ENCODE data around the gene DGAT2L6.
"Not testable (repeated sequence)": the region's sequence is repeated elsewhere in the genome, so short reads cannot be mapped to it uniquely, and the experiment has no call there.

The DGAT2L6 gene

DNA sequence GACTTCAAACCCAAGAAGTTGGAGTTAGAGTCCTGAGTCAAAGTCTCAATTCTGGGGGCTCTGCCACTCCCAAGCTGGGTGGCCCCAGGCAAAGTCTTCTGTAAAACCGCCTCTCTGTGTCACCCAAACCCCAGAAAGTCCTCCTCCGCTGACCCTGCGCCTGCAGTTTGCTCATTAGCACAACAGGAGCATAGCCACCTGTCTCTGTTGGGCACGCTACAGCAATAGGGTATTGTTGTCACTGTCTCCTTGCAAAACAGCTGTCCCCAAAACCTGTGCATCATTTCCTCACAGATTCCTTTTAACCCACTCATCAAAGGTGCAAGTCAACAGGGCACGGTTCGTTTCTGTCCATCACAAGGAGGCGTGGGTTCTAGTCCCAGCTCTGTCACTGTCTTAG is 8.0 kb upstream of the DGAT2L6 start:
- ATAC-seq (ENCODE audit: low read depth): no peak
- no peak for DNase-seq (ENCODE audit: low spot score in 2 of 2)
- H3K27me3 Mint-ChIP-seq: no peaks in the 10 kb centered on the region
- H3K4me1 Mint-ChIP-seq: peaks cover 2% of the 10 kb centered on the region
- no peak overlapping the region for H3K27ac Mint-ChIP-seq
- H3K9me3 Mint-ChIP-seq: no peaks in the 10 kb centered on the region
- no peak overlapping the region for H3K4me3 Mint-ChIP-seq
- peaks cover 5% of the 10 kb centered on the region for H3K36me3 Mint-ChIP-seq

DNA sequence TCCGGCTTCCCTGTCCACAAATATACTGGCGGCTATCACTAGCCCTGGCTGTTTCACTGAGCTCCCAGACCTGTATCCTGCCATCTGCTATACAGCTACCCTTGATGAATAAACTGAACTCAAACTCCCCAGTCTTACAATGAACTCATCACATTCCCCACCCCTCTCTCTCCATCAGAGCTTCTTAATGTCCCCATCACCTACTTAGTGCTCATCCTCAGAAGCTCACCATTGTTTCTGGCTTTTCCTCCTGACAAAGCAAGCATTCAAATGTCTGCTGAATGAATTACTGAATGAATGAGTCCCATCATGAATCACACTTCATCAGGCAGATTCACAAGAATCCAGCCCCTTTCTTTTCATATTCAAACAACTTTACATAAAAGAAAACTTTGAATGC is 5.7 kb upstream of the DGAT2L6 start:
- Mint-ChIP-seq H3K4me3 (no peak overlapping the region), H3K27ac (no peak overlapping the region), H3K9me3 (no peaks in the 10 kb centered on the region), H3K36me3 (no peaks in the 10 kb centered on the region), H3K4me1 (peaks cover 2% of the 10 kb centered on the region), H3K27me3 (no peaks in the 10 kb centered on the region)
- ATAC-seq (ENCODE audit: low read depth): no peak
- DNase-seq (ENCODE audit: low spot score in 2 of 2): no peak

DNA sequence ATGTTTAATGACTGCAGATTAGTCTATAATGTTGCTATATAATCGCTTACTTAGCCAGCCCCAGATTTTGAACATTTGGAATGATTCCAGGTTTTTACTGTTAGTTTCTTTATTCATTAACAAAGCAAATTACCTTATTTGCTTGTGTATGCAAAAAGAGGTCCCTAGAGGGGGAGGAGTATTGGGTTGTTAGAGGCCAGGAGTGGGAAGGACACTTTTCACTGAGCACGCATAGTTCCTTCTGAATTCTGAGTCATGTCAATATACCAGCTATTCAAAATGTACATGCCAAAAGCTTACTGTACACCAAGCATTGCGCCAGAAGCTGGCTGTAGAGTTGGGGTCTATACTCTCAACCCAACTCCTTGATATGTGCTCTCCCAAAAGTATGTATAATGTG is 5.1 kb upstream of the DGAT2L6 start:
- DNase-seq (ENCODE audit: low spot score in 2 of 2): no peak
- H3K27ac Mint-ChIP-seq: no peak overlapping the region

DNA sequence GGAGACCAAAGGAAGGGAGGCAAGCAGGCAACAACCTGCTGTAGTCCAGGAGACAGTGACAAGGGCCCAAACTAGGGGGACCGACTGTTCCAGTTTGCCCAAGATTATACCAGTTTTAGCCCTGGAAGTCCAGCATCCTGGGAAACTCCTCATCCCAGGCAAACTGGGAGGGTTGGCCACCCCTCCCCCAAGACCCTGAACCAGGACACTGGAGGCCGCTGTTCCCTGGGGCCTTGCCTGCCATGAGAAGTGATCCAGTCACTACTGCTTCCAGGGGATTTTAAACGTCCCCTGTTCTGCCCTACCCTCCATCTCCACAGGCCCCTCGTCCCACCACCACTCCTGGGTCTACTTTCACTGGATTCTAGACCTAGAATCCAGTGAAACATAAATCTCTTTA is 4.3 kb upstream of the DGAT2L6 start:
- H3K9me3 Mint-ChIP-seq: no peaks in the 10 kb centered on the region
- H3K36me3 Mint-ChIP-seq: no peaks in the 10 kb centered on the region
- no peak overlapping the region for H3K27ac Mint-ChIP-seq
- DNase-seq (ENCODE audit: low spot score in 2 of 2): no peak
- H3K27me3 Mint-ChIP-seq: no peaks in the 10 kb centered on the region
- no peak overlapping the region for H3K4me3 Mint-ChIP-seq
- H3K4me1 Mint-ChIP-seq: peaks cover 8% of the 10 kb centered on the region
- ATAC-seq (ENCODE audit: low read depth): no peak

More for the DNA sequence above, 5.1 kb upstream of the DGAT2L6 start:
- Mint-ChIP-seq H3K27me3 (no peaks in the 10 kb centered on the region), H3K4me1 (peaks cover 8% of the 10 kb centered on the region), H3K9me3 (no peaks in the 10 kb centered on the region), H3K4me3 (no peak overlapping the region), H3K36me3 (no peaks in the 10 kb centered on the region)
- no peak for ATAC-seq (ENCODE audit: low read depth)

DNA sequence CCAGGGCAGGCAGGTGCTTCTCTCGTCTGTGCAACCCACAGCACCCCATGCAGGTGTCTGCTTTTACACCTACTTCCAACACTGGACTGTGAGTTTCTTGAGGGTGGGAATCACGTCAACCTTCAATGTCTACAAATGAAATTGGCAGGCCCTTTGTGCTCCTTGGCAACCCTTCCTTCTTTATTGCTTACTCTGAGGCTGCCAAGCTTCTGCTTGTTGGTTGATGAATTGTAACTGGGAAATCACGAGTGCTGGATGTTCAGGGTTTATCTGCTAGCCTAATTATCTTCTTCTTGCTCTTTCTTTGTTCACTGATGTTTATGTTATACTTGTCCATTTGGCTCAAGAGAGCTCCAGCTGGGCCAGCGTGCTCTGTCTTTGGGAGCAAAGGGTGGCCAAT is 2.5 kb upstream of the DGAT2L6 start:
- Mint-ChIP-seq H3K36me3 (no peaks in the 10 kb centered on the region), H3K27me3 (no peaks in the 10 kb centered on the region), H3K4me3 (no peak overlapping the region), H3K9me3 (no peaks in the 10 kb centered on the region), H3K4me1 (peaks cover 8% of the 10 kb centered on the region), H3K27ac (no peak overlapping the region)
- ATAC-seq (ENCODE audit: low read depth): no peak
- DNase-seq (ENCODE audit: low spot score in 2 of 2): no peak

DNA sequence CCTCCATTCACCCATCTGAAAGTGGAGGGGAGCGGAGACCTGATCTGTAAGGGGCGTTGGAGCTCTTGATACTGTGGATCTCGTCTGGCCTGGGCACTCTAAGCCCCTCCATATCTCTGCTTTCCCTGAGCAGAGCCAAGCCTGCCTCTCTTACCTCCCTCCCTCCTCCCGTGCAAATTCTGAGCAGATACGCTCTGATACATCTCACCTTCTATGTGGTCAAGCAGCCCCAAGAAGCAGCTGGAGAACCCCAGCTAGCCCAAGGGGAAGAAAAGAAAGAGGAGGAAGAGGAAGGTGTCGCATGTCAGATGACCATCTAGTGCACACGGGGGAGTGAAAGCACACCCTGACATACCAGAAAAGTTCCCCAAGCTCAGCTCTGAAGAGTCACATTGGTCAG is 1.9 kb upstream of the DGAT2L6 start:
- Mint-ChIP-seq H3K4me3 (no peak overlapping the region), H3K27me3 (no peaks in the 10 kb centered on the region), H3K36me3 (no peaks in the 10 kb centered on the region), H3K9me3 (no peaks in the 10 kb centered on the region), H3K4me1 (peaks cover 6% of the 10 kb centered on the region), H3K27ac (no peak overlapping the region)
- DNase-seq (ENCODE audit: low spot score in 2 of 2) (no peak), ATAC-seq (ENCODE audit: low read depth) (no peak)

DNA sequence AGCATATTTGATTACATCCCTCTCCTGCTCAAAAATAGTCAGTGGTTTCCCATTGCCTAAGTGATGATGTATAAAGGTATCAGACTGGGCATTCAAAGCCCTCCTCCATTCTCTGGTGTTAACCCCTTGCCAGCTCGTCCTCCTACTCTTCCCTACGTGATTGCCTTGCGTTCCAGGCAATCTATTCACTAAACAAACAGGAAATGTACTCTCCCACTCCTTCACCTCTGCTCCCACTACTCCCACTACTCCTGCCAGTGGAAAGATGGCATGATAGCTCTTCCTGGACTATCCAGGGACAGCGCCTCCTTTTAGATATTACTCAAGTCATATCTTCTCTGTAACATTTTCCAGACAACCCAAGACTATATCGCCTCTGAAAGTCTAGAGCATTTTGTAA is 5.8 kb downstream of the DGAT2L6 start:
- H3K9me3 Mint-ChIP-seq: no peaks in the 10 kb centered on the region
- H3K36me3 Mint-ChIP-seq: peaks cover 5% of the 10 kb centered on the region
- ATAC-seq (ENCODE audit: low read depth): no peak
- H3K27ac Mint-ChIP-seq: no peak overlapping the region
- peaks cover 9% of the 10 kb centered on the region for H3K27me3 Mint-ChIP-seq
- H3K4me3 Mint-ChIP-seq: no peak overlapping the region
- DNase-seq (ENCODE audit: low spot score in 2 of 2): no peak
- no peaks in the 10 kb centered on the region for H3K4me1 Mint-ChIP-seq

DNA sequence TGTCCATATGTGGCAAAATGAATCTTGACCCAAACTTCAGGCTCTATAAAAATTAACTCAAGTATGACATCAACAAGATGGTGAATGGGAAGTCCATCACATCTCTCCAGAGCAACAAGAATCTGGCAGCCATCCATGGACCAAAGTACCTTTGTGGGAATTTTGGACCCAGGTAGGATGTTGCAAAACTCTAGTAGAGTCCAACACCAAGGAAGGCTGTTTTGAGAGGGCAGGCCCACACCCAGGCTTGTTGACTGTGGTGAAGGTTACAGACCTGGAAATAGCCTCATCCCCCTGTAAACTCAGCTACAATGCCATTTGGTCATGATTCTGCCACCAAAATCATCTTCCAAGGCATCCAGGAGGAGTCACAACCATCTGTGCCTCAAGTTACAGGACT is 12.9 kb downstream of the DGAT2L6 start:
- Mint-ChIP-seq H3K27ac (no peak overlapping the region), H3K4me3 (no peak overlapping the region), H3K4me1 (no peaks in the 10 kb centered on the region), H3K36me3 (peaks cover 11% of the 10 kb centered on the region), H3K27me3 (peaks cover 6% of the 10 kb centered on the region), H3K9me3 (peaks cover 9% of the 10 kb centered on the region)
- DNase-seq (ENCODE audit: low spot score in 2 of 2) (no peak), ATAC-seq (ENCODE audit: low read depth) (no peak)

DNA sequence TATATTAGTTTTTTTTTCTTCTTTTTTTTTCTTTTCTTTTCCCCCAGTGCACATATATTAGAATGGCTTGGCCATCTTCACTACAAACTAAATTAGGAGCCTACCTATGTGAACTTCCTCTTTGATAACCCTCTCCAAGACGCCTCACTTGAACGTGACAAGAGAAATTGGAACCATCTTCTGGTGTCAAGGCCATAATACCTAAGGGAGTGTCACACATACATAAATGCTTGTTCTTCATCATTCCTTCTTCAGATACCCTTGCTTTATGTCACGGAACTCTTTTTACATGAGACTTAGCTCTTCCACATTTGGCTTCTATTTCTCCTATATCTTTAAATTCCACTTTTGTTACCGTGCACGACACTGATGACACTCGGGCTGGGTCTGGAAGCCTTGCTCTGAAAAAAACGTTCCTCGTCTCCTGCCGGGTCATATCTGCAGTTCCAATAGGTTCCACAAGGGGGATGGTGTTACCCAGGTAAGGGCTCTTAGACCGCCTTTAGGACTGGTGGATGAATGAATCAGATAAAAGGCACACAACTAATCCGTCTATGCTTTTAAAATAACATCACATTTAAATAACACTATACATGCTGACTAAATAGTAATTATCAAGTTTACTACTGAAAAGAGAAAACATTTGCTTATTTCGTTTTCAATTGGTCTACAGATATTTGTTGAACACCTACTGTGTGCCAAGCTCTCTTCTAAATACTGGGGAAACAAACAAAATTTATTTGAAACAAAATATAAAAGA is 19.9 kb downstream of the DGAT2L6 start:
- peak; percentile 71 for ATAC-seq (ENCODE audit: low read depth)
- Mint-ChIP-seq H3K4me1 (peaks cover 5% of the 10 kb centered on the region), H3K27ac (peak overlapping the region; percentile 10), H3K27me3 (peaks cover 2% of the 10 kb centered on the region), H3K36me3 (no peaks in the 10 kb centered on the region), H3K4me3 (peak overlapping the region; percentile 63), H3K9me3 (no peaks in the 10 kb centered on the region)
- DNase-seq (ENCODE audit: low spot score in 2 of 2): peak; percentile 53 to 59

DNA sequence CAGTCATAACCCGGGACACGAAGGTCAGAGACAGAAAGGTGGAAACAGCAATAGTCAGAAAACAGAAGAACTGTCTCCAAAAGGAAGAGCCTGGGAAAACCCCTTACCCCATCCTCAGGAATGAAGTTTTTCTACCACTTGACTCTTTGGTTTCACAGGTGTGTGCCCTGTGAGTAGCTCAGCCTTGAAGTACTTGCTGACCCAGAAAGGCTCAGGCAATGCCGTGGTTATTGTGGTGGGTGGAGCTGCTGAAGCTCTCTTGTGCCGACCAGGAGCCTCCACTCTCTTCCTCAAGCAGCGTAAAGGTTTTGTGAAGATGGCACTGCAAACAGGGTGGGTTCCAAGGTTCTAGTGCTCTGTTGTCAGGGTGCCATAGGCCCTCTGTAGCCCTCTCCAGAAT is 24.4 kb downstream of the DGAT2L6 start:
- no peak for DNase-seq (ENCODE audit: low spot score in 2 of 2)
- Mint-ChIP-seq H3K4me3 (no peak overlapping the region), H3K9me3 (no peaks in the 10 kb centered on the region), H3K36me3 (peaks cover 2% of the 10 kb centered on the region), H3K27ac (no peak overlapping the region), H3K4me1 (peaks cover 5% of the 10 kb centered on the region), H3K27me3 (peaks cover 6% of the 10 kb centered on the region)
- ATAC-seq (ENCODE audit: low read depth): no peak

DNA sequence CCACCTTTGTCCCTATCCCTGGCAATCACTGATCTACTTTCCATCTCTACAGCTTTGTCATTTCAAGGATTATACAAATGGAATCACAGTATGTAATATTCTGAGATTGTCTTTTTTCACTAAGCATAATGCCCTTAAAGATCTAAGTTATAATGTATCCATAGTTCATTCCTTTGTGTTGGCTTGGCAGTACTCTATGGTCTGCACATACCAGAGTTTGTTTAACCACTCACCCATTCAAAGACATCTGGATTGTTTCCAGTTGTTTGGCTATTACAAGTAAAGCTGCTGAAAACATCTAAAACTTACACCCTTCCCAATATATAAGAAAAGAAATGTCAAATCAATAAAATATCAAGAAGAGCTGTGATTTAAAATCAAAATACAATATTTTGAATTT is 31.2 kb downstream of the DGAT2L6 start:
- ATAC-seq (ENCODE audit: low read depth): no peak
- Mint-ChIP-seq H3K27me3 (peaks cover 3% of the 10 kb centered on the region), H3K4me1 (no peaks in the 10 kb centered on the region), H3K9me3 (peaks cover 2% of the 10 kb centered on the region), H3K4me3 (no peak overlapping the region), H3K27ac (no peak overlapping the region), H3K36me3 (no peaks in the 10 kb centered on the region)
- no peak for DNase-seq (ENCODE audit: low spot score in 2 of 2)

DNA sequence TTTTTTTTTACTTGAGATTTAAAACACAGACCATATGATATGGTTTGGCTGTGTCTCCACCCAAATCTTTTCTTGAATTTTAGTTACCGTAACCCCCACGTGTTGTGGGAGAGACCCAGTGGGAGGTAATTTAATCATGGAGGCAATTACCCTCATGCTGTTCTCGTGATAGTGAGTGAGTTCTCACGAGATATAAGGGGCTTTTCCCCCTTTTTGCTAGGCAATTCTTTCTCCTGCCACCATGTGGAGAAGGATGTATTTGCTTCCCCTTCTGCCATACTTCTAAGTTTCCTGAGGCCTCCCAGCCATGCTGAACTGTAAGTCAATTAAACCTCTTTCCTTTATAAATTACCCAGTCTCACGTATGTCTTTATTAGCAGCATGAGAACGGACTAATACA is 32.3 kb downstream of the DGAT2L6 start:
- not testable (repeated sequence) for ATAC-seq (ENCODE audit: low read depth); H3K9me3 Mint-ChIP-seq; H3K4me1 Mint-ChIP-seq; H3K4me3 Mint-ChIP-seq; H3K27ac Mint-ChIP-seq; H3K27me3 Mint-ChIP-seq; H3K36me3 Mint-ChIP-seq; DNase-seq (ENCODE audit: low spot score in 2 of 2)

DNA sequence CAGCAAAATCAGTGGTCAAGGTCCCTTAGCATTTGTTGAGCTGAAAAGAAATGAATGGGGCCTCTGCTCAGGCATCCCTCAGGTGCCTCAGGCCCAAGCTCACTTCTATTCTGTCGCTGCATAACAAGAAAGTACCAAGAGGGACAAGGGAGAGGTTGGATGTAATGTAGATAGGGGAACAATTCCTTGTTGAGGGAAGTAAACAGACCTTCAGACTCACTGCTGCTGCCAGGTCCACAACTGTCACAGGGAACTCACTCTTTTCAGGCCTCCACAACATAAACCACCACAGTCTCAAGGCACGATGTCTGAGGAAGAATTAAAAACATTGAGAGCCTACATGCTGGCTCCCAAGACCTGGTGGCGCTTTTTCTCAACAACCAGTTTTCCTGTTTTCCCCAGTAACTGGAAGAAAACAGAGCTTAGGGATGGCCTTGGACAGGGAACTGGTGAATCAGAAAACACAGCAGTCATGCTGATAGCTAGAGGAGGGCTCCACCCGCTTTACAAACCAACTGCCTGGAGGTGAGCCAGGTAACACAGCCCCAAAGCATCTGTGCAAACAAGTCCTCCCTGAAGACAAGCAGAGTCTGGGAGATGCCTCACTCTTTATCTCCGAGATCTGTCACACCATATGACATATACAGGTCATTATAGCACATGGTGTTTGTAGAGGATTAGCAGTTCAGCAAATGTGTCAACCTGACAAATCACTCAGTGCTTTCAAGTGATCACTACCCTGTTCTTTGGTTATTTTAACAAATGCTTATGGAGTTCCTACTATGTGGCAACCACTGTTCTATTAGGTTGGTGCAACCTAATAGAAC is 42.9 kb downstream of the DGAT2L6 start:
- Mint-ChIP-seq H3K36me3 (no peaks in the 10 kb centered on the region), H3K9me3 (no peaks in the 10 kb centered on the region), H3K27ac (no peak overlapping the region), H3K4me1 (no peaks in the 10 kb centered on the region), H3K4me3 (no peak overlapping the region), H3K27me3 (no peaks in the 10 kb centered on the region)
- DNase-seq (ENCODE audit: low spot score in 2 of 2) (no peak), ATAC-seq (ENCODE audit: low read depth) (no peak)

DNA sequence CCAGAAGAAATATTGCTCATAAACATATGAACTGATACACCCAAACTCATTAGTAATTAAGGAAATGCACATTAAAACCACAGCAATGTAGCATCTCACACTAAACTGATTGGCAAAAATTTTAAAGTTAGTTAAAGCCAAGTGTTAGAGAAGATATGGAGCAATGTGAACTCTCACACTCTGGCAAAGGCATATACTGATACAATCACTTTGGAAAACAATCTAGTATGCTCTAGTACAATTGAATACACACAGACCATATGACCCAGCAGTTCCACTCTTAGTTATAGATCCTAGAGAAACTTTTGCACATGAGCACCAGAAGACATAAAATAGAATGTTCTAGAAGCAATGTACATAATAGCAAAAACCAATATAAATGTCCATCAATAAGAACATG is 48.8 kb downstream of the DGAT2L6 start:
- Mint-ChIP-seq H3K36me3 (no peaks in the 10 kb centered on the region), H3K4me3 (no peak overlapping the region)
- no peak for ATAC-seq (ENCODE audit: low read depth)

DNA sequence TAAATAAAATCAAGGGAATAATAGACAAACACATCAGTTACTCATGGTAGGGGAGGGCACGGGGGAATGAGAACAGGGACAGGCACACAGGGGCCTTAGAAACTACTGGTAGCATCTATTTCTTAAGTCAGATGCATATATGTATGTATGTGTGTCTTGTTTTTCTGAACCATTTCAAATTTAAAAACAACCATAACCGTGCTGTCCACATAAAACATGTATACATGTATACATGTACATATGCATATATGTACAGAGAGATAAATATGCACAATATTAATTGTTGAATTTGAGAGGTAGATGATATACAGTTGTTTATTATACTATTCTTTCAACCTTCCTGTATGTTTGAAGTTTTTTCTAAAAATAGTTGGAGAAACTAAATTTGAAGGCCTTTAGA is 49.4 kb downstream of the DGAT2L6 start:
- H3K36me3 Mint-ChIP-seq: no peaks in the 10 kb centered on the region
- H3K4me1 Mint-ChIP-seq: no peaks in the 10 kb centered on the region
- H3K27ac Mint-ChIP-seq: no peak overlapping the region
- H3K9me3 Mint-ChIP-seq: no peaks in the 10 kb centered on the region
- H3K4me3 Mint-ChIP-seq: no peak overlapping the region
- H3K27me3 Mint-ChIP-seq: no peaks in the 10 kb centered on the region
- no peak for DNase-seq (ENCODE audit: low spot score in 2 of 2)
- no peak for ATAC-seq (ENCODE audit: low read depth)

More for the DNA sequence above, 48.8 kb downstream of the DGAT2L6 start:
- Mint-ChIP-seq H3K9me3 (no peaks in the 10 kb centered on the region), H3K27ac (no peak overlapping the region), H3K4me1 (no peaks in the 10 kb centered on the region), H3K27me3 (no peaks in the 10 kb centered on the region)
- no peak for DNase-seq (ENCODE audit: low spot score in 2 of 2)

All from memory B cell (primary cell).